Skeletal muscle tissue (tissue), 4 donors: ENCODE measurements around the gene TYSND1. TPM values are rescaled to one million over a fixed set of nuclear protein-coding genes. Genes with fewer than 3 reads are reported as not detected.
"Not testable (repeated sequence)": the region's sequence is repeated elsewhere in the genome, so short reads cannot be mapped to it uniquely, and the experiment has no call there.

ENCODE experiments used
- H3K27ac ChIP-seq: one replicate; pipeline ENCODE4 v1.7.0; 2013; ENCODE audit warnings: mild to moderate bottlenecking, low read depth, low read length, inconsistent platforms
- H3K27me3 ChIP-seq, 3 donors: one replicate each; pipeline ENCODE4 v1.7.0; 2013; ENCODE audit warnings: low read length in 3 of 3; ENCODE audit not compliant: control insufficient read depth in 3 of 3, insufficient read depth in 3 of 3
- H3K36me3 ChIP-seq, 3 donors: one replicate each; pipeline ENCODE4 v1.7.0; 2013; ENCODE audit warnings: low read length in 3 of 3; ENCODE audit not compliant: control insufficient read depth in 3 of 3, insufficient read depth in 3 of 3
- H3K4me1 ChIP-seq, 3 donors: one replicate each; pipeline ENCODE4 v1.7.0; 2013; ENCODE audit warnings: low read length in 3 of 3, mild to moderate bottlenecking in 3 of 3; ENCODE audit not compliant: control insufficient read depth in 3 of 3, insufficient read depth in 3 of 3
- H3K4me3 ChIP-seq, 3 donors: one replicate each; pipeline ENCODE4 v1.7.0; 2013; ENCODE audit warnings: low read length in 3 of 3
- H3K9ac ChIP-seq, 3 donors: one replicate each; pipeline ENCODE4 v1.7.0; 2013; ENCODE audit warnings: low read length in 3 of 3, mild to moderate bottlenecking in 3 of 3, moderate library complexity in 2 of 3, low read depth in 1 of 3
- H3K9me3 ChIP-seq, 3 donors: one replicate each; pipeline ENCODE4 v1.7.0; 2013; ENCODE audit warnings: low read length in 3 of 3; ENCODE audit not compliant: control insufficient read depth in 3 of 3
- total RNA-seq: library from RNA; depleted of rRNA; stranded (reverse); fragments of >200 nt; gene quantifications from one replicate; pipeline ENCODE4 v1.2.3, GENCODE V29; 2014
- donor health status: Osteomylitis.

Gene TYSND1
- total RNA-seq, 1 donor from 2014 or later = 4.7 TPM

- not testable (repeated sequence) for H3K4me1 ChIP-seq, H3K4me3 ChIP-seq, H3K9me3 ChIP-seq, H3K27me3 ChIP-seq, H3K9ac ChIP-seq, H3K27ac ChIP-seq
- peaks cover 12 to 18% (median 12%) of the 10 kb centered on the region in 3 donors for H3K36me3 ChIP-seq
Observed at GRCh38 chr10:70101068-70101562, 45.4 kb downstream of the TYSND1 start.

- H3K36me3 ChIP-seq = peaks cover 8 to 20% (median 13%) of the 10 kb centered on the region in 3 donors
- H3K9me3 ChIP-seq = no peaks in the 10 kb centered on the region
- no peaks in the 10 kb centered on the region for H3K27me3 ChIP-seq
- H3K4me3 ChIP-seq = no peak overlapping the region
- peaks cover 0 to 3% (median 0%) of the 10 kb centered on the region in 3 donors for H3K4me1 ChIP-seq
- H3K9ac ChIP-seq = no peak overlapping the region
- no peak overlapping the region for H3K27ac ChIP-seq
Observed at GRCh38 chr10:70098271-70098670, 48.2 kb downstream of the TYSND1 start.

GRCh38 chr10:70097459-70097858, 49.0 kb downstream of the TYSND1 start:
- Histone ChIP-seq H3K36me3 (peaks cover 8 to 25% (median 13%) of the 10 kb centered on the region in 3 donors), H3K4me3 (no peak overlapping the region), H3K9ac (no peak overlapping the region), H3K4me1 (peaks cover 0 to 3% (median 0%) of the 10 kb centered on the region in 3 donors), H3K27ac (no peak overlapping the region), H3K27me3 (no peaks in the 10 kb centered on the region), H3K9me3 (no peaks in the 10 kb centered on the region)

- Histone ChIP-seq H3K9ac (no peak overlapping the region), H3K27me3 (no peaks in the 10 kb centered on the region), H3K4me1 (peaks cover 0 to 3% (median 0%) of the 10 kb centered on the region in 3 donors), H3K4me3 (no peak overlapping the region), H3K27ac (no peak overlapping the region), H3K9me3 (no peaks in the 10 kb centered on the region), H3K36me3 (peaks cover 11 to 25% (median 13%) of the 10 kb centered on the region in 3 donors)
Observed at GRCh38 chr10:70096705-70097420, 49.6 kb downstream of the TYSND1 start.

GRCh38 chr10:70096016-70096704, 50.3 kb downstream of the TYSND1 start:
- peaks cover 11 to 24% (median 13%) of the 10 kb centered on the region in 3 donors for H3K36me3 ChIP-seq

GRCh38 chr10:70094250-70094649, 52.2 kb downstream of the TYSND1 start:
- no peak overlapping the region for H3K4me3 ChIP-seq
- H3K36me3 ChIP-seq = peaks cover 7 to 22% (median 10%) of the 10 kb centered on the region in 3 donors

More at GRCh38 chr10:70096016-70096704, 50.3 kb downstream of the TYSND1 start:
- Histone ChIP-seq H3K27ac (no peak overlapping the region), H3K9me3 (no peaks in the 10 kb centered on the region), H3K4me1 (peaks cover 0 to 3% (median 0%) of the 10 kb centered on the region in 3 donors), H3K9ac (no peak overlapping the region), H3K27me3 (no peaks in the 10 kb centered on the region), H3K4me3 (no peak overlapping the region)

GRCh38 chr10:70093335-70093944, 53.1 kb downstream of the TYSND1 start:
- H3K27me3 ChIP-seq = no peaks in the 10 kb centered on the region
- no peak overlapping the region for H3K9ac ChIP-seq
- H3K4me1 ChIP-seq = peaks cover 0 to 3% (median 0%) of the 10 kb centered on the region in 3 donors
- no peak overlapping the region for H3K4me3 ChIP-seq
- H3K36me3 ChIP-seq = peaks cover 0 to 22% (median 10%) of the 10 kb centered on the region in 3 donors
- H3K9me3 ChIP-seq = no peaks in the 10 kb centered on the region
- no peak overlapping the region for H3K27ac ChIP-seq

More at GRCh38 chr10:70094250-70094649, 52.2 kb downstream of the TYSND1 start:
- H3K27ac ChIP-seq = no peak overlapping the region
- no peak overlapping the region for H3K9ac ChIP-seq
- H3K4me1 ChIP-seq = peaks cover 0 to 3% (median 0%) of the 10 kb centered on the region in 3 donors
- H3K9me3 ChIP-seq = no peaks in the 10 kb centered on the region
- no peaks in the 10 kb centered on the region for H3K27me3 ChIP-seq

- Histone ChIP-seq H3K36me3 (peaks cover 0 to 22% (median 10%) of the 10 kb centered on the region in 3 donors), H3K27me3 (no peaks in the 10 kb centered on the region), H3K4me3 (no peak overlapping the region), H3K27ac (no peak overlapping the region), H3K9ac (no peak overlapping the region), H3K9me3 (no peaks in the 10 kb centered on the region), H3K4me1 (peaks cover 0 to 3% (median 0%) of the 10 kb centered on the region in 3 donors)
Observed at GRCh38 chr10:70092389-70092718, 54.1 kb downstream of the TYSND1 start.

GRCh38 chr10:70090951-70091350, 55.5 kb downstream of the TYSND1 start:
- Histone ChIP-seq H3K9me3 (no peaks in the 10 kb centered on the region), H3K27me3 (no peaks in the 10 kb centered on the region), H3K27ac (no peak overlapping the region), H3K4me3 (no peak overlapping the region), H3K9ac (no peak overlapping the region), H3K4me1 (no peaks in the 10 kb centered on the region), H3K36me3 (peaks cover 0 to 20% (median 7%) of the 10 kb centered on the region in 3 donors)
